ENCODE results near the gene CACNA1B.
"Not testable (repeated sequence)": the region's sequence is repeated elsewhere in the genome, so short reads cannot be mapped to it uniquely, and the experiment has no call there.

CACNA1B gene

DNA sequence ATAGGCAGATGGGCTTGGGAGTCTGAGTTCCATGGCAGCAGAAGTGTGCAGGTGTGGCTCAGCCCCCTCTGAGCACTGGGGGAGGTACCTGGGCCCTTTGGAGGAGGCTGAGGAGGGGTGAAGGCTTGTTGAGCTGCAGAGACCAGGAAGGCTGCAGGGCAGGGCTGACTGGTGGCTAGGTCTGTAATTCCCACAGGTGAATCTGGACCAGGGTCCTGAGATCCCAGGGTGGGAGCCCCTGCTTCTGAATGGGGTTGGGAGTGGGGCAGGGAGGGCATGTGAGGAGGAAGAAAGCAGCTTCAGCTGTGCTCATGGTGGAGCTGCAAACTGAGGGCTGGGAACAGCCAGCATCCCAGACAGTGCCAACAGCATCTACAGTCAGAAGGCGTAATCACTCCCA, 111.1 kb downstream of the CACNA1B start:
- DNase-seq: no peak

DNA sequence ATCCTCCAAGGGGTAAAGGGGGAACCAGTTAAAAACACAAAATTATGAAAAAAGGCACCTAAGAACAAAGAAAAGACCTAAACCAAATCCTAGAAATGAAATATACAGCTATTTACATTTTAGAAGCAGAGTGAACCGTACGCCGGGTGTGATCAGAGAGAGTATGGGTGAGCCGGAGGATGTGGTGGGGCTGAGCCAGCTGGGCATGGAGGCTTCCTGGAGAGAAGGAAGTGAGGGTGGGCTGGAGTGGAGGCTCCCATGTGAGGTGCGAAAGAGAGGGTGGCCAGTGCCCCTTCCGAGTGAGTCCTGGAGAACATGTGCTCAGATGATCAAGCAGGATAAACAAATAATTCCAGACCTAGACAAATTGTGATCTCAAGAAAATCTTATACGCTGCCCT, 111.6 kb downstream of the CACNA1B start:
- DNase-seq: no peak

DNA sequence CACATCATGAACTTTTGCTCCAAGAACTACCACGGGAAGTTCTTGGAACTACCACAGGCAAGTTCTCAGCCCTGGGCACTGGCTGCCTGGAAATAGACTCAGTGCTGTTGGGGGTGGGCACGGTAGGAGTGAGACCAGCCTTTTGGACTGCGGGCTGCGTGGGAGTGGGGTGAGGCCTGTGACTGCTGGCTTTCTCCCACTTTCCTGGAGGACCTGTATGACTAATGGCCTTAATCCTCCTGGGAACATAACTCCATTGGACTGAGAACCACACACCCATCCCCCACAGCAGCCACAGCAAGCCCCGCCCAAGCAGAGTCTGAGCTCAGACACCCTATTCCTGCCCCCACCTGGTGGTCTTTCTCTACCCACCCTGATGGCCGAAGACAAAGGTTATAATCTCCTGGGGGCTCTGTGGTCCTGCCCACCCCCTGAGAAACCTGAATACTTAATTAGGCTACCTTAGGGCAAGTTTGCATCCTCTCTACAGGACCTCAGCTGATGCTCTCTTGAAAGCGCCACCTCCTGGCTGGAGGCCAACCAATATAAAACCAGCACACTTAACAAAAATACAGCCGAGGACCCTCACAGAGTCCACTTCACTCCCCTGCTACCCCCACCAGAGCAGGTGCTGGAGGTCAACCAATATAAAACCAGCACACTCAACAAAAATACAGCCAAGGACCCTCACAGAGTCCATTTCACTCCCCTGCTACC, 112.6 kb downstream of the CACNA1B start:
- DNase-seq: no peak

DNA sequence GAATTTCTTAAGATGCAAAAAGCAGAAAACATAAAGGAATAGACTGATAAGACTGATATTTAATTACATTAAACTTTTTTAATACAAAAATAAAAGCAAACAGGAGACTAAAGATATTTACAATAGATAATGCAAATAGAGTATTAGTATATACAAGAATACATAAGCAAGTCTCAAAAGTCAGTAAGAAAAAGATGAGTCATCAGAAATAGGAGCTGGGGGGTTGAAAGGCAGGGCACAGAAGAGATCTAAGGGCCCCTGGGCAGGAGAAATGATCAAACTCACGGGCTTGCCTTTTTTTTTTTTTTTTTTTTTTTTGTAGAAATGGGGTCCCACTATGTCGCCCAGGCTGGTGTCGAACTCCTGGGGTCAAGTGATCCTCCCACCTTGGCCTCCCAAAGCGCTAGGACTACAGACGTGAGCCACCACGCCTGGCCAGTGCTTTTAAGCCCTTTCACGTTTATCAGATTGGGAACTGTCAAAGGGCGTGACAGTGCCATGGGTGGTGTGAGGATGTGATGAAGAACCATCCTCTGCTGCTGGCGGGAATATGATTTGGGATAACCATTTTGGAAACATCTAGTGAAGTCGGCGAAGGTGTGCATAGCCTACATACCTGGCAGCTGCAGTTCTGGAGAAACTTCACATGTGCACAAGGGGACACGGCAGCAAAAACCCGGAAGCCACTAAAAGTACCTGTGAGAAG, 126.1 kb downstream of the CACNA1B start:
- DNase-seq: no peak

DNA sequence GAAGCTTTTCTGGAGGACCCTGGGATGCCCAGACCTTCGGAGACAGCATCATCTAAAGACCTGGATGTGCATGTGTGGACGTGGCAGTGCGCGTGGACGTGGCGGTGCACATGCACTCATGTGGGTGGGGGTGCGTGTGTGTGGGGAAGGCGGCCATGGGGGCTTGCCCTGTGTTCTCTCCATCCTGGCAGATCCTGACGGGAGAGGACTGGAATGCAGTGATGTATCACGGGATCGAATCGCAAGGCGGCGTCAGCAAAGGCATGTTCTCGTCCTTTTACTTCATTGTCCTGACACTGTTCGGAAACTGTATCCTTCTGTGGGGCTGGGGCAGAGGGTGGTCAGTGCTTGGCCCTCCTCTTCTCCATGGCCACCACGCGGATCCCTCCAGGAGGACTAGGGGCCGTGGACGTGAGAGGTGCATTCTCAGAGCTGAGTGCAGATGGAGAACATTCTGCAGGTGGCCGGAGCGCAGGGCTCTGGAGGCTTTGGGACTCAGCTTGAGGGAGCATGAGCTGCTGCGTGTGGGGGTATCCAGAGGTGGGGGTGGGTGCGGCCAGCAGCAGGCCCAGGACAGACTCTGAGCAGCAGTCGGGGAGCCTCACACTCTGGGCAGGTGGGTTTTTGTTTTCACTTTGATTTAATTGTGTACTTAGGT, 129.1 kb downstream of the CACNA1B start:
- DNase-seq: no peak

DNA sequence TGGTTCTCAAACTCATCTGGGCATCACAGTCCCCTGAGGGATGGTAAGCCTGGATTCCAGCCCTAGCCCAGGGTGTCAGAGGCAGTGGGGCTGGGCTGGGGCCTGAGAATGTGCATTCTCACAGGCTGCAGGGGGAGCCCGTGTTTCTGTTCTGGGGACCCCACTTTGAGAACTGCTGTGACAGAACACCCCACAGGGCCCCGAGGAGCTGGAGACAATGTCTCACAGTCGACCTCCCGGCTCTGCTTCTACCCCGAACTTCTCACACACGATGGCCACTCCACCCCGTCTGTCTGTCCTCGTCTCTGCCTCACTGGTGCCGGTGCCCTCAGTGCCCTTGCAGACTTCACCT, 130.0 kb downstream of the CACNA1B start:
- no peak for DNase-seq

DNA sequence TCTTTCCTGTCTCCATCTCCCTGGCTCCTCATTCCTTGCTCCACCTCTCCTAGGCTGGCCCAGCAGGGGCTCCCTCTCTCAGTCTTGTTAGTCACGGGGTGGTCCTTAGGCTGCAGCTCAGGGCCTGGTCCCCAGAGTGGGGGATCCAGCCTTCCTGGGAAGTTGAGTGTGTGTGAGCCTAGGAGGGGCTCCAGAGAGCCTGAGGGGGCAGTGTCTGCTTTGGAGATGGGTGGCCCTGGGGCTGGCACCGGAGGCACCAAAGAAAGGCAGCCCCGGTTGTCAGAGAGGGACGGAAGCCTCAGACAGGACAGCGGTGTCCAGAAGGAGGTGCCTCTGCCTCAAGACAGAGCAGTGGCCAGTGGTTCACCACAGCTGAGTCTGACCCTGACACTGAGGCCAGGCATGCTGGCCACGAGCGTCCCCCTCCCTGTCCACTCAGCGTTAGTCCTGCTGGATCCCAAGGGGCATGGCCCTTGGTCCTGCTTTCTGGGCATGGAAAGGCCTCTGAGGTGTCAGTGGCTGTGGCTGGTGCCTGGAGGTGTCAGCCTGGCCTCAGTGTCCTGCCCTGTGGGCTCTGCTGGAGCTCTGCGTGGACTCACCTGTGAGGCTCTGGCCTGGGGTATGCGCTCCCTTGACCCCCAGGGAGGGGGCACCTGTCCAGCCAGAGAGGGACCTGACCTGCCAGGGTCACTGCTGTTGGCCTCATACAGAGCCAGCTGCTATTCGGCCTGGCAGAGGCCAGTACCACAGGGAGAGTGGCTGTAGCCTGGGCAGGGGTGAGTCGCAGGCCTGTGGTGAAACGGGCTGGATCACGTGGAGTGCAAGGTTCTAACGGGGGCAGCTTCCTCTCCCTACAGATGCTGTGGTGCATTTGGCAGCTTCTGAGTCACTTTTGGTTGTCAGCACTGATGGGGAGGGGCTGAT, 130.6 kb downstream of the CACNA1B start:
- DNase-seq: no peak

GRCh38 chr9:138009016-138009802, 131.6 kb downstream of the CACNA1B start:
- DNase-seq: no peak

GRCh38 chr9:138009803-138010690, 132.5 kb downstream of the CACNA1B start:
- peak; percentile 15 to 37 for DNase-seq

DNA sequence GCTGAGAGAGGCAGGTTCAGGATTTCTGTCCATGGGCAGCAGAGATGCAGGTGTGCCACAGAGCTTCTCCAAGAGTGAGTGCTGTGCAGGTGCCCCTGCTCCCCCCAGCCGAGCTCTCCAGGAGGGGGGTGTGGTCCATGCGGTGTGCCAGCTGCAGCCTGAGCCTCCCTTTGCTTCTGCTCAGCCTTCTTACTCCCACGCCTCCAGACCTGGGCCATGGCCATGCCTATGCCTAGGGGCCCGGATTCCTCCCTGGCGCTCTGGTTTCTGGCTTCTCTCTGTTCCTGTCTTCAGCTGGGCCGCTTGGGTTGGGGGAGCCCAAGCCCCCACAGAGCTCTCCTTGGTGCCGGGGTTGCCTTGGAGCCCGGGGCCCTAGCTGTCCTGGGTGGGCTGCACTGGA, 133.3 kb downstream of the CACNA1B start:
- no peak for DNase-seq

DNA sequence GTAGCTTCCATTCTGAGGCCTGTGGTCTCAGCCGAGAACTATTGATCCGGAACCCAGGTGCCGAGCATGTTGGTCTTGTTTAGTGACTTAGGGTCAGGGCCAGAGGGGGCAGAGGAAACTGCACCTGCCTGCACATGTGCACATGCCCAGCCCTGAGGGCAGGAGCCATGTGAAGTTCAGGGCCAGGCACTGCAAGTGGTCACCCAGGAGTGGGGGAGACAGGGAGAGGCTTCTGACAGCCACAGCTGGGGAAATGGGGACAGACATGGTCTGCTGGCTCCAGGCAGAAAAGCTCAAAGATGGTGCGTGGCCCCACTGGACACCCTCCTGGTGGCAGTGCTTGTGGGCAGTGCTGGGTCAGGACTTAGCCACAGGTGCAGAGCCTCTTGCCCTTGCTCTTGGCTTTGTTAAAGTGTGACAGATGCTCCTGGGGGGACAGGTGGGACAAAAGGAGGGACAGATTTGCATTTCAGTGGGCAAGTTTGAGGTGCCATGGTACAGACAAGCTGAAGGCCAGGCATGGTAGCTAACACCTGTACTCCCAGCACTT, 134.4 kb downstream of the CACNA1B start:
- no peak for DNase-seq

DNA sequence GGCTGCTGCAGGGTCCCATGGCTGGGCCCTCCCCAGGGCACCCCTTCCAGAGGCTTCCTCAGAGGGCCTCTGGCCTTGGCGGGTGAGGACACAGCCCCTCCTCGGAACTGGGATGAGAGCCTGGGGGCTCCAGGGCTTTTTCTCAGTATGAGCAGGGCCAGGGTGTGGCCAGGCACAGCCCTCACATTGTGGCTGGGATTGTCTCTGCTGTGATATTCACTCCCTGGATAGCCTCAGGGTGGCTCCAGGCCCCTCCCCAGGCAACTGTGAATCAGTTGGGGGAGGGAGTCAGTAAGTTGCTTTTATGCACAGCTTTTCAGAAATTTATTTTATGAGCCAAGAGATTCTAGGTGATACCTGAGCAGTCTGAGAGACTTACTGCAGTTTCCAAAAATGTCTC, 135.7 kb downstream of the CACNA1B start:
- no peak for DNase-seq

- DNase-seq: no peak
Measured at GRCh38 chr9:138013836-138014562, 136.4 kb downstream of the CACNA1B start.

- no peak for DNase-seq
Measured at GRCh38 chr9:138014563-138014945, 137.0 kb downstream of the CACNA1B start.

GRCh38 chr9:138015021-138015829, 137.6 kb downstream of the CACNA1B start:
- DNase-seq: no peak

- no peak for DNase-seq
Measured at GRCh38 chr9:138016406-138017187, 139.0 kb downstream of the CACNA1B start.

- DNase-seq: no peak
Measured at GRCh38 chr9:138017200-138017599, 139.6 kb downstream of the CACNA1B start.

DNA sequence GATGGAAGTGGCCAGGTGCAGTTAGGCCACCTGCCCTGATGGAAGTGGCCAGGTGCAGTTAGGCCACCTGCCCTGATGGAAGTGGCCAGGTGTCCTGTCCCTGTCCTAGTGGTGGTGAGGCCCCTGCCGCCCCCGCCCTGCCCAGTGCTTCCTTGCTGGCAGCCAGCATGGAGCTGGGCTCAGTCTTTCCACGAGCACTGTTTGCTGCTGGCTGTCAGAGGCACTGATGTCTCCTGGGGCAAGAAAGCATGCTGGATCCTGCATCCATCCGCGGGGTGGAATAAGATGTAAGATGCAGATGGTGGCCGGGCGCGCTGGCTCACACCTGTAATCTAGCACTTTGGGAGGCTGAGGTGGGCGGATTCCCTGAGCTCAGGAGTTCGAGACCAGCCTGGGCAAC, 141.9 kb downstream of the CACNA1B start:
- not testable (repeated sequence) for DNase-seq
